ENCODE data around the gene CR1. TPM values are rescaled to one million over a fixed set of nuclear protein-coding genes. Genes with fewer than 3 reads are reported as not detected.
"Not testable (repeated sequence)": the region's sequence is repeated elsewhere in the genome, so short reads cannot be mapped to it uniquely, and the experiment has no call there.

The CR1 gene
- total RNA-seq, 1 donor from 2014 or later: 1.0 TPM

GRCh38 chr1:207502726-207503125 is 6.8 kb downstream of the CR1 start:
- DNase-seq (ENCODE audit: low spot score): no peak

GRCh38 chr1:207503950-207504349 is 8.0 kb downstream of the CR1 start:
- DNase-seq (ENCODE audit: low spot score) (no peak), ATAC-seq (no peak)

More at GRCh38 chr1:207502726-207503125, 6.8 kb downstream of the CR1 start:
- ATAC-seq: no peak

- ATAC-seq (no peak), DNase-seq (ENCODE audit: low spot score) (no peak)
Observed at GRCh38 chr1:207504438-207504837, 8.5 kb downstream of the CR1 start.

- ATAC-seq: no peak
Observed at GRCh38 chr1:207510444-207510843, 14.5 kb downstream of the CR1 start.

GRCh38 chr1:207514890-207515289 is 18.9 kb downstream of the CR1 start:
- ATAC-seq: no peak
- DNase-seq (ENCODE audit: low spot score): no peak

More at GRCh38 chr1:207510444-207510843, 14.5 kb downstream of the CR1 start:
- no peak for DNase-seq (ENCODE audit: low spot score)

- ATAC-seq (no peak), DNase-seq (ENCODE audit: low spot score) (no peak)
Observed at GRCh38 chr1:207516729-207517128, 20.8 kb downstream of the CR1 start.

- DNase-seq (ENCODE audit: low spot score): no peak
- ATAC-seq: no peak
Observed at GRCh38 chr1:207518608-207519236, 22.8 kb downstream of the CR1 start.

GRCh38 chr1:207519505-207520399 is 23.8 kb downstream of the CR1 start:
- ATAC-seq (no peak), DNase-seq (ENCODE audit: low spot score) (no peak)

GRCh38 chr1:207520400-207521345 is 24.7 kb downstream of the CR1 start:
- not testable (repeated sequence) for ATAC-seq; DNase-seq (ENCODE audit: low spot score)

- not testable (repeated sequence) for DNase-seq (ENCODE audit: low spot score)
- ATAC-seq: peak; percentile 41
Observed at GRCh38 chr1:207525239-207525638, 29.3 kb downstream of the CR1 start.

GRCh38 chr1:207528401-207528800 is 32.4 kb downstream of the CR1 start:
- peak; percentile 84 for ATAC-seq
- not testable (repeated sequence) for DNase-seq (ENCODE audit: low spot score)

- not testable (repeated sequence) for ATAC-seq
Observed at GRCh38 chr1:207536263-207536662, 40.3 kb downstream of the CR1 start.

GRCh38 chr1:207546677-207547357 is 50.9 kb downstream of the CR1 start:
- not testable (repeated sequence) for DNase-seq (ENCODE audit: low spot score)
- ATAC-seq: peak; percentile 83

More at GRCh38 chr1:207536263-207536662, 40.3 kb downstream of the CR1 start:
- not testable (repeated sequence) for DNase-seq (ENCODE audit: low spot score)

- not testable (repeated sequence) for DNase-seq (ENCODE audit: low spot score); ATAC-seq
Observed at GRCh38 chr1:207554823-207555222, 58.9 kb downstream of the CR1 start.

- DNase-seq (ENCODE audit: low spot score) (no peak), ATAC-seq (peak; percentile 90)
Observed at GRCh38 chr1:207565546-207566468, 69.8 kb downstream of the CR1 start.

- not testable (repeated sequence) for DNase-seq (ENCODE audit: low spot score); ATAC-seq
Observed at GRCh38 chr1:207571926-207572325, 76.0 kb downstream of the CR1 start.

- not testable (repeated sequence) for DNase-seq (ENCODE audit: low spot score); ATAC-seq
Observed at GRCh38 chr1:207573074-207573473, 77.1 kb downstream of the CR1 start.

- not testable (repeated sequence) for DNase-seq (ENCODE audit: low spot score); ATAC-seq
Observed at GRCh38 chr1:207575381-207575780, 79.4 kb downstream of the CR1 start.

All from left lobe of liver (tissue), 2 donors.